ENCODE results near the gene FBXW7. TPM values are rescaled to one million over a fixed set of nuclear protein-coding genes. Genes with fewer than 3 reads are reported as not detected.

FBXW7 gene
- total RNA-seq, 2 experiments from 2014 or later, result 128 to 140 TPM

GRCh38 chr4:152308951-152309350, 226.9 kb downstream of the FBXW7 start:
- Histone ChIP-seq H3K4me1 (ENCODE audit: insufficient read depth, low read length) (no peaks in the 10 kb centered on the region), H3K27ac (ENCODE audit: low read depth in 1 of 2, low read length in 2 of 2) (no peak overlapping the region), H3K4me3 (ENCODE audit: low read length) (no peak overlapping the region), H3K9me3 (ENCODE audit: control insufficient read depth in 1 of 2, insufficient read depth in 1 of 2, low read length in 2 of 2) (no peaks in the 10 kb centered on the region), H3K27me3 (ENCODE audit: control insufficient read depth in 1 of 2, insufficient read depth in 2 of 2, low read length in 2 of 2) (no peaks in the 10 kb centered on the region), H3K36me3 (ENCODE audit: insufficient read depth, low read length) (no peaks in the 10 kb centered on the region)
- no peaks in the 10 kb centered on the region for H3K36me3 Mint-ChIP-seq (ENCODE audit: low read depth)
- no peaks in the 10 kb centered on the region for H3K27me3 Mint-ChIP-seq
- H3K27ac Mint-ChIP-seq, result no peak overlapping the region
- ATAC-seq (ENCODE audit: poor library complexity) (no peak), DNase-seq (no peak)
- intact Hi-C loops (cut with DNase I, micrococcal nuclease), result no loop called here
- TF ChIP-seq CTCF (IDR thresholded peaks at IDR 0.05), result no peak
- ChIA-PET CTCF (no interaction called here), POLR2A (interaction anchor here (1.0 kb wide), 1 partner anchor 16 kb away, joined by 4 read pairs; no protein-coding TSS in a partner anchor)
- H3K4me3 Mint-ChIP-seq, result no peak overlapping the region
- H3K9me3 Mint-ChIP-seq, result no peaks in the 10 kb centered on the region
- H3K4me1 Mint-ChIP-seq (ENCODE audit: low read depth), result no peaks in the 10 kb centered on the region

GRCh38 chr4:152307669-152308068, 228.2 kb downstream of the FBXW7 start:
- Mint-ChIP-seq H3K4me1 (ENCODE audit: low read depth) (no peaks in the 10 kb centered on the region), H3K36me3 (ENCODE audit: low read depth) (no peaks in the 10 kb centered on the region), H3K27me3 (no peaks in the 10 kb centered on the region), H3K9me3 (no peaks in the 10 kb centered on the region), H3K4me3 (no peak overlapping the region), H3K27ac (no peak overlapping the region)
- Histone ChIP-seq H3K4me1 (ENCODE audit: insufficient read depth, low read length) (no peaks in the 10 kb centered on the region), H3K4me3 (ENCODE audit: low read length) (no peak overlapping the region), H3K27me3 (ENCODE audit: control insufficient read depth in 1 of 2, insufficient read depth in 2 of 2, low read length in 2 of 2) (no peaks in the 10 kb centered on the region), H3K36me3 (ENCODE audit: insufficient read depth, low read length) (no peaks in the 10 kb centered on the region), H3K27ac (ENCODE audit: low read depth in 1 of 2, low read length in 2 of 2) (no peak overlapping the region), H3K9me3 (ENCODE audit: control insufficient read depth in 1 of 2, insufficient read depth in 1 of 2, low read length in 2 of 2) (no peaks in the 10 kb centered on the region)
- ATAC-seq (ENCODE audit: poor library complexity), result no peak
- ChIA-PET POLR2A (interaction anchor here (0.6 kb wide), 1 partner anchor 15 kb away, joined by 5 read pairs; no protein-coding TSS in a partner anchor), CTCF (no interaction called here)
- intact Hi-C loops (cut with DNase I, micrococcal nuclease), result no loop called here
- no peak for DNase-seq
- TF ChIP-seq CTCF (IDR thresholded peaks at IDR 0.05), result no peak

GRCh38 chr4:152306541-152306940, 229.4 kb downstream of the FBXW7 start:
- H3K27ac Mint-ChIP-seq, result no peak overlapping the region
- Histone ChIP-seq H3K4me1 (ENCODE audit: insufficient read depth, low read length) (no peaks in the 10 kb centered on the region), H3K36me3 (ENCODE audit: insufficient read depth, low read length) (no peaks in the 10 kb centered on the region), H3K4me3 (ENCODE audit: low read length) (no peak overlapping the region), H3K27me3 (ENCODE audit: control insufficient read depth in 1 of 2, insufficient read depth in 2 of 2, low read length in 2 of 2) (no peaks in the 10 kb centered on the region), H3K9me3 (ENCODE audit: control insufficient read depth in 1 of 2, insufficient read depth in 1 of 2, low read length in 2 of 2) (no peaks in the 10 kb centered on the region), H3K27ac (ENCODE audit: low read depth in 1 of 2, low read length in 2 of 2) (no peak overlapping the region)
- no peaks in the 10 kb centered on the region for H3K36me3 Mint-ChIP-seq (ENCODE audit: low read depth)
- TF ChIP-seq CTCF (IDR thresholded peaks at IDR 0.05), result no peak
- no peaks in the 10 kb centered on the region for H3K9me3 Mint-ChIP-seq
- ChIA-PET CTCF (no interaction called here), POLR2A (interaction anchor here (1.5 kb wide), 1 partner anchor 14 kb away, joined by 3 read pairs; no protein-coding TSS in a partner anchor)
- no peaks in the 10 kb centered on the region for H3K4me1 Mint-ChIP-seq (ENCODE audit: low read depth)
- intact Hi-C loops (cut with DNase I, micrococcal nuclease), result no loop called here
- H3K27me3 Mint-ChIP-seq, result no peaks in the 10 kb centered on the region
- DNase-seq (no peak), ATAC-seq (ENCODE audit: poor library complexity) (no peak)
- H3K4me3 Mint-ChIP-seq, result no peak overlapping the region

All from CD4-positive, alpha-beta T cell (primary cell).